ENCODE data around the gene MAGI2.

GRCh38 chr7:77985232-77985973 is 1468.1 kb downstream of the MAGI2 start:
- TF ChIP-seq CTCF (IDR thresholded peaks at IDR 0.05) (no peak), EP300 (IDR thresholded peaks at IDR 0.05) (no peak)

Measured in suprapubic skin (tissue), 3 donors.